Progenitor cell of endocrine pancreas (in vitro differentiated cells): ENCODE measurements around the gene LAMB4. TPM values are rescaled to one million over a fixed set of nuclear protein-coding genes. Genes with fewer than 3 reads are reported as not detected.

Source experiments
- DNase-seq: peaks from one replicate; pipeline ENCODE4 v3.0.0; 2021; ENCODE audit warnings: low spot score; ENCODE audit not compliant: unreplicated experiment
- H3K27ac Mint-ChIP-seq: 2 replicates; pipeline ENCODE4 v1.8.0; 2021; ENCODE audit warnings: mild to moderate bottlenecking, moderate library complexity, mixed read lengths
- H3K27me3 Mint-ChIP-seq: 2 replicates; pipeline ENCODE4 v1.8.0; 2021; ENCODE audit warnings: mixed read lengths
- H3K36me3 Mint-ChIP-seq: 2 replicates; pipeline ENCODE4 v1.8.0; 2022; ENCODE audit warnings: mixed read lengths; ENCODE audit not compliant: insufficient read depth
- H3K4me1 Mint-ChIP-seq: 2 replicates; pipeline ENCODE4 v1.8.0; 2021; ENCODE audit warnings: low read depth, mixed read lengths
- H3K4me3 Mint-ChIP-seq: 2 replicates; pipeline ENCODE4 v1.8.0; 2021; ENCODE audit warnings: low read depth, mild to moderate bottlenecking, moderate library complexity, mixed read lengths
- H3K9me3 Mint-ChIP-seq: 2 replicates; pipeline ENCODE4 v1.8.0; 2021; ENCODE audit warnings: low read depth, mixed read lengths
- total RNA-seq: library from RNA; stranded (reverse); gene quantifications from 2 replicates; pipeline ENCODE4 v1.2.1, GENCODE V29; 2021
- TF ChIP-seq, protein P1 (sequence below): fragments of 200-600 bp; sonication (generic); IDR thresholded peaks from one replicate; pipeline ENCODE4 v1.5.0; 2021; ENCODE audit warnings: antibody characterized with exemption, mild to moderate bottlenecking; ENCODE audit not compliant: unreplicated experiment

Gene LAMB4
- total RNA-seq, 1 donor from 2014 or later: 0.12 TPM

DNA sequence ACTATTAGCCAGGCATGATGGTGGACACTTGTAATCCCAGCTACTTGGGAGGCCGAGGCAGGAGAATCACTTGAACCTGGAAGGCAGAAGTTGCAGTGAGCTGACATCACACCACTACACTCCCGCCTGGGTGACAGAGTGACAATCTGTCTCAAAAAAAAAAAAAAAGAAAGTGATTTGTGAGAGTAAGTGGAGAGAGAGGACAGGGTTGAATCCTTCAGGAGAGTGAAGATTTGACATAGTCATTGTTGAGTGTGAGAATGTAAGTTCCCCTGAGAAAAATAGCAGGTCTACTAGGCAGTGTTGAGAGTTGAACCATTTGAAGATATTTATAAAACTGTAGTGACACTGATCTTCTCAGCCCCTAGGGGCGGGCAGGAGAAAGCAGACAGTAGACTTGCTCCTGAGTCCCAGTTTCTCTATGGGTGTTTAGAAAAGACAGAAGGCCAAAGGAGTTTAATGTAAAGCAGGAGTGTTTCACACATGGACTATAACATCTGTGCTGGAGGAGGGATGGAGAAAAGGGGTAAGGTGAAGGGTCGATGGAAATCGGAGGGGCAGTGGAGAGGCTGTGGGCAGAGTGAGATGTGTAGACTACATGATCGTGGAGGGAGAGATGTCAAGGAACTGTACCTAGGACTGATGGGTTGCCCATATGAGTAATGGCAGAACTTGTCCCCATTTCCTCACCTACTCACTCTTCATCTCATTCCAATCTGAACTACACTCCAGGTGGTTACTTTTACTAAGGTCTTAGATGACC lies 13.7 kb upstream of the LAMB4 start:
- H3K4me1 Mint-ChIP-seq: peaks cover 3% of the 10 kb centered on the region
- H3K9me3 Mint-ChIP-seq: no peaks in the 10 kb centered on the region
- H3K4me3 Mint-ChIP-seq: no peak overlapping the region
- TF ChIP-seq, protein P1, sequence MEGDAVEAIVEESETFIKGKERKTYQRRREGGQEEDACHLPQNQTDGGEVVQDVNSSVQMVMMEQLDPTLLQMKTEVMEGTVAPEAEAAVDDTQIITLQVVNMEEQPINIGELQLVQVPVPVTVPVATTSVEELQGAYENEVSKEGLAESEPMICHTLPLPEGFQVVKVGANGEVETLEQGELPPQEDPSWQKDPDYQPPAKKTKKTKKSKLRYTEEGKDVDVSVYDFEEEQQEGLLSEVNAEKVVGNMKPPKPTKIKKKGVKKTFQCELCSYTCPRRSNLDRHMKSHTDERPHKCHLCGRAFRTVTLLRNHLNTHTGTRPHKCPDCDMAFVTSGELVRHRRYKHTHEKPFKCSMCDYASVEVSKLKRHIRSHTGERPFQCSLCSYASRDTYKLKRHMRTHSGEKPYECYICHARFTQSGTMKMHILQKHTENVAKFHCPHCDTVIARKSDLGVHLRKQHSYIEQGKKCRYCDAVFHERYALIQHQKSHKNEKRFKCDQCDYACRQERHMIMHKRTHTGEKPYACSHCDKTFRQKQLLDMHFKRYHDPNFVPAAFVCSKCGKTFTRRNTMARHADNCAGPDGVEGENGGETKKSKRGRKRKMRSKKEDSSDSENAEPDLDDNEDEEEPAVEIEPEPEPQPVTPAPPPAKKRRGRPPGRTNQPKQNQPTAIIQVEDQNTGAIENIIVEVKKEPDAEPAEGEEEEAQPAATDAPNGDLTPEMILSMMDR: no peak
- H3K36me3 Mint-ChIP-seq: no peaks in the 10 kb centered on the region
- DNase-seq: no peak
- H3K27ac Mint-ChIP-seq: no peak overlapping the region
- peaks cover 8% of the 10 kb centered on the region for H3K27me3 Mint-ChIP-seq

DNA sequence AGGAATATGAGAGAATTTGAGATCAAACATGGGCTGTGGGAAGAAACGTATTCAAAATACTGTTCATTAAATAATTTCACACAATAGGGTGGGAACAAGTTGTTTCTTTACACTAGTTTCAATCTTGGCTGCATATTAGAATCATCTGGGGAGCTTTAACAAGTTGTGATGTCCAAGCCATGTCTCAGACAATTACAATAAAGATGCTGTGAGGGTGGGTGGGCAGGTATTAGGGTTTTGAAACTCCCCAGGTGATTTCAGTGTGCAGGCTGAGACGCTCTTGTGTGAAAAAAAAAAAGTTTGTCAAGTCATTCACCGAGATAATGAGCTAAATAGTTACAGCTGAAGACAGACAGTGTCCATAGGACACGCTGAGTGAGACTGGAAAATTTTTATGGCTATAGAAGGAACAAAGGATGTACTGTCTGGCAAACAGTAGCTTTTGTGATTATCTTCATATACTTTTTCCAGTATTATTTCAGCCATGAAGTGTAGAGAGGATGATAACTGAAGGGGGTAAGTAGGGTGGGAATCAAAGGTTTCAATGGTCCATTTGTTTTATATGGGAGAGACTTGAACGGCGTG lies 12.6 kb upstream of the LAMB4 start:
- H3K27me3 Mint-ChIP-seq: peaks cover 8% of the 10 kb centered on the region
- H3K4me1 Mint-ChIP-seq: peaks cover 3% of the 10 kb centered on the region
- TF ChIP-seq, protein P1: no peak
- no peak overlapping the region for H3K4me3 Mint-ChIP-seq
- peak overlapping the region; percentile 6 for H3K27ac Mint-ChIP-seq
- DNase-seq: no peak
- H3K36me3 Mint-ChIP-seq: no peaks in the 10 kb centered on the region
- no peaks in the 10 kb centered on the region for H3K9me3 Mint-ChIP-seq

DNA sequence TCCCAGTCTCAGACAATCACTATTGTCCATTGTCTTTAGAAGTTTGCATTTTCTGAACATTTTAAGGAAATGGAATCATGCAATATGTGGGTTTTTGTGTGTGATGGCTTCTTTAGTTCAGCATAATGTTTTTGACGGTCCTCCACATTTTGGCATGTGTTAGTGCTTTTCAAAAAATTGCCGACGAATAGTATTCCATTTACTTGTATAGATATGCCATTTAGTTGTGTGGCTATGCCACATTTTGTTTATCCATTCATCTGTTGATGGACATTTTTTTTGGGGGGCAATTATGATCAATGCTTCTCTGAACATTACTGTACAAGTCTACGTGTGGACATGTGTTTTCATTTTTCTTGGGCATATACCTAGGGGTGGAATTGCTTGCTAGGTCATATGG lies 12.0 kb upstream of the LAMB4 start:
- peaks cover 8% of the 10 kb centered on the region for H3K27me3 Mint-ChIP-seq

DNA sequence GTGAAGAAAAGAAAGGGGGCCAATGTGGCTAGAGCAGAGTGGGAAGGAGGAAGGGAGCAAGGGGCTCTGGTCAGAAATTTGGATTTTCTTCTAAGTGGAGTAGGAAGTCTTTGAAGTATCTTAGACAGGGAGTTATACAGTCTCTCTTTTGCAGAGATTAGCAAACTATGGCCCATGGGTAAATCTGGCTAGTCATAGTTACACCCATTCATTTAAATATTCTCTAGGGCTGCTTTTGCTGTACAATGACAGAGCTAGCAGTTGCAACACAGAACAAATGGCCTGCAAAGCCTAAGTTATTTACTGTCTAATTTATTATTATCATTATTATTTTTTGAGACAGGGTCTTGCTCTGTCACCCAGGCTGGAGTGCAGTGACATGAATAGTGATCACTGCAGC lies 10.5 kb upstream of the LAMB4 start:
- TF ChIP-seq, protein P1: no peak
- H3K36me3 Mint-ChIP-seq: no peaks in the 10 kb centered on the region
- H3K9me3 Mint-ChIP-seq: no peaks in the 10 kb centered on the region
- DNase-seq: no peak
- H3K27ac Mint-ChIP-seq: no peak overlapping the region
- H3K27me3 Mint-ChIP-seq: peaks cover 8% of the 10 kb centered on the region
- peaks cover 3% of the 10 kb centered on the region for H3K4me1 Mint-ChIP-seq
- H3K4me3 Mint-ChIP-seq: no peak overlapping the region

More for the DNA sequence above, 12.0 kb upstream of the LAMB4 start:
- no peak for DNase-seq
- Mint-ChIP-seq H3K36me3 (no peaks in the 10 kb centered on the region), H3K9me3 (no peaks in the 10 kb centered on the region), H3K27ac (no peak overlapping the region), H3K4me3 (no peak overlapping the region), H3K4me1 (peaks cover 3% of the 10 kb centered on the region)
- TF ChIP-seq, protein P1: no peak

DNA sequence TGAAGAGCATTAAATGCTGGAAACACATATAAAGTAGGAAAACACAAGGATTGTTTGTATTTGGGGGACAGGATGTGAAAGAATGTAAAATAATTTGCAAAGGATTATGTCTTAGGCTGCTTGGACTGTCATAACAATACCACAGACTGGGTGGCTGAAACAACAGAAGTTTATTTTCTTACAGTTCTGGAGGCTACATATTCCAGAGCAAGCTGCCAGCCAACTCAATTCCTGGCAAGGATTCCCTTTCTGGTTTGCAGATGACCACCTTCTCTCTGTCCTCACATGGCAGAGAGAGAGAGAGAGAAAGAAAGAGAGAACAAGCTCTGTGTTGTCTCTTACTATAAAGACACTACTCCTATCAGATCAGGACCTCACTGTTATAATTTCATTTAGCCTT lies 8.8 kb upstream of the LAMB4 start:
- Mint-ChIP-seq H3K4me3 (no peak overlapping the region), H3K27ac (no peak overlapping the region), H3K27me3 (peaks cover 8% of the 10 kb centered on the region), H3K4me1 (peaks cover 3% of the 10 kb centered on the region), H3K36me3 (no peaks in the 10 kb centered on the region), H3K9me3 (no peaks in the 10 kb centered on the region)
- TF ChIP-seq, protein P1: no peak
- no peak for DNase-seq
